Trophoblast cell (in vitro differentiated cells and primary cell): ENCODE results near the gene LIN7C.
A peak's percentile ranks its signal among the peaks of the same experiment; 100 is the strongest.

Source experiments
- DNase-seq, 2 donors: peaks; one replicate each; pipeline ENCODE4 v3.0.0-alpha.2; 2016
- H2AFZ ChIP-seq: 2 replicates; pipeline ENCODE4 v1.6.1; 2013; ENCODE audit warnings: low read length, moderate library complexity, mild to moderate bottlenecking; ENCODE audit not compliant: insufficient read depth, poor library complexity
- H2AK5ac ChIP-seq: 2 replicates; pipeline ENCODE4 v1.6.1; 2013; ENCODE audit warnings: mild to moderate bottlenecking, low read length
- H2BK120ac ChIP-seq: 2 replicates; pipeline ENCODE4 v1.6.1; 2013; ENCODE audit warnings: low read length, mild to moderate bottlenecking, moderate library complexity; ENCODE audit not compliant: insufficient read depth, poor library complexity
- H2BK12ac ChIP-seq: 2 replicates; pipeline ENCODE4 v1.6.1; 2013; ENCODE audit warnings: mild to moderate bottlenecking, low read length, moderate library complexity
- H2BK5ac ChIP-seq: 2 replicates; pipeline ENCODE4 v1.6.1; 2013; ENCODE audit warnings: low read length, low read depth, moderate library complexity, mild to moderate bottlenecking; ENCODE audit not compliant: poor library complexity
- H3K14ac ChIP-seq: 2 replicates; pipeline ENCODE4 v1.6.1; 2013; ENCODE audit warnings: mild to moderate bottlenecking, low read length
- H3K18ac ChIP-seq: 2 replicates; pipeline ENCODE4 v1.6.1; 2013; ENCODE audit warnings: mild to moderate bottlenecking, low read length
- H3K23ac ChIP-seq: 2 replicates; pipeline ENCODE4 v1.6.1; 2013; ENCODE audit warnings: low read length
- H3K27ac ChIP-seq: 2 replicates; pipeline ENCODE4 v1.5.1; 2013; ENCODE audit warnings: low read depth, mild to moderate bottlenecking, inconsistent platforms, low read length, moderate library complexity
- H3K27me3 ChIP-seq: 2 replicates; pipeline ENCODE4 v1.6.1; 2013; ENCODE audit warnings: inconsistent platforms, mild to moderate bottlenecking, low read length, moderate library complexity; ENCODE audit not compliant: insufficient read depth
- H3K36me3 ChIP-seq, 2 experiments: 1 replicate in 1 of 2; 2 replicates in 1 of 2; pipeline ENCODE4 v1.6.1; 2013; ENCODE audit warnings: low read length in 2 of 2, mild to moderate bottlenecking in 2 of 2, moderate library complexity in 1 of 2; ENCODE audit not compliant: insufficient read depth in 2 of 2, control insufficient read depth in 1 of 2
- H3K4ac ChIP-seq: 2 replicates; pipeline ENCODE4 v1.6.1; 2013; ENCODE audit warnings: low read depth, mild to moderate bottlenecking, low read length, moderate library complexity
- H3K4me1 ChIP-seq, 2 experiments: 1 replicate in 1 of 2; 2 replicates in 1 of 2; pipeline ENCODE4 v1.6.1; 2013; ENCODE audit warnings: low read length in 2 of 2, mild to moderate bottlenecking in 2 of 2, moderate library complexity in 1 of 2; ENCODE audit not compliant: insufficient read depth in 2 of 2, control insufficient read depth in 1 of 2
- H3K4me2 ChIP-seq: 2 replicates; pipeline ENCODE4 v1.6.1; 2013; ENCODE audit warnings: inconsistent platforms, mild to moderate bottlenecking, low read length, moderate library complexity
- H3K4me3 ChIP-seq: 2 replicates; pipeline ENCODE4 v1.5.1; 2013; ENCODE audit warnings: mild to moderate bottlenecking, low read depth, low read length, inconsistent platforms
- H3K79me1 ChIP-seq: one replicate; pipeline ENCODE4 v1.6.1; 2013; ENCODE audit warnings: low read length
- H3K79me2 ChIP-seq: 2 replicates; pipeline ENCODE4 v1.6.1; 2013; ENCODE audit warnings: low read length, mild to moderate bottlenecking; ENCODE audit not compliant: control insufficient read depth, insufficient read depth, poor library complexity
- H3K9ac ChIP-seq: 2 replicates; pipeline ENCODE4 v1.6.1; 2013; ENCODE audit warnings: mild to moderate bottlenecking, low read length
- H3K9me3 ChIP-seq: 2 replicates; pipeline ENCODE4 v1.6.1; 2013; ENCODE audit warnings: low read depth, mild to moderate bottlenecking, control low read depth, inconsistent platforms, low read length; ENCODE audit not compliant: insufficient read depth
- H4K12ac ChIP-seq: 2 replicates; pipeline ENCODE4 v1.6.1; 2013; ENCODE audit warnings: low read depth, mild to moderate bottlenecking, low read length, moderate library complexity
- H4K8ac ChIP-seq: 2 replicates; pipeline ENCODE4 v1.6.1; 2013; ENCODE audit warnings: low read depth, mild to moderate bottlenecking, low read length, moderate library complexity
- H4K91ac ChIP-seq: one replicate; pipeline ENCODE4 v1.6.1; 2013; ENCODE audit warnings: low read depth, mild to moderate bottlenecking, low read length, moderate library complexity
- WGBS: extraction: QIAGEN DNeasy Blood & Tissue Kit; methylation state at CpG from one replicate; pipeline ENCODE4 v1.1.7; 2013; ENCODE audit warnings: missing lambda C conversion rate; ENCODE audit not compliant: insufficient read length, insufficient coverage; ENCODE audit errors: extremely low coverage; 5-methylcytosine and 5-hydroxymethylcytosine counted together

LIN7C gene

DNA sequence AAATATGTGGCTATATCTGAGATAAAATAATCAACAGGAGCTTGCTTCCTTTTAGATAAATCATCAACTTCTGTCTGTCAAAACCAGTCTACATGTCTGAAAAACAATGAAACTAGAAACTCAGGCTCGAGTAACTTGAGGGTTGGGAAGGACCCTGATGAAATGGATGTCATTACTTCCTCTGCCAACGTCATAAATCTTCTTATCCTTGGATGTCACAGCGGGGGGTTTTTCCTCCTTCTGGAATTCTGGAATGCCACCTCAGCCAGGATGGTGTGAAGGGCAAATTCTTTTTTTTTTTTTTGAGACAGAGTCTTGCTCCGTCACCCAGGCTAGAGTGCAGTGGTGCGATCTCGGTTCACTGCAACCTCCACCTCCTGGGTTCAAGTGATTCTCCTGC is 47.4 kb downstream of the LIN7C start:
- no peak overlapping the region for H3K9ac ChIP-seq
- no peak overlapping the region for H2BK5ac ChIP-seq
- no peak overlapping the region for H2AK5ac ChIP-seq
- no peaks in the 10 kb centered on the region for H3K36me3 ChIP-seq
- no peak overlapping the region for H3K27ac ChIP-seq
- no peak overlapping the region for H3K4ac ChIP-seq
- H3K23ac ChIP-seq = no peak overlapping the region
- H3K4me1 ChIP-seq = peaks cover 0 to 5% of the 10 kb centered on the region in 2 experiments
- no CpG with 5 or more reads among the region's 6 CpGs for WGBS
- H4K91ac ChIP-seq = no peak overlapping the region
- H3K14ac ChIP-seq = no peak overlapping the region
- no peak overlapping the region for H2BK12ac ChIP-seq
- H3K4me2 ChIP-seq = no peak overlapping the region
- no peak overlapping the region for H4K8ac ChIP-seq
- H3K4me3 ChIP-seq = no peak overlapping the region
- H3K9me3 ChIP-seq = no peaks in the 10 kb centered on the region
- no peak overlapping the region for H3K18ac ChIP-seq
- DNase-seq = no peak
- H2BK120ac ChIP-seq = no peak overlapping the region
- H3K27me3 ChIP-seq = no peaks in the 10 kb centered on the region
- H4K12ac ChIP-seq = no peak overlapping the region
- peaks cover 5% of the 10 kb centered on the region for H3K79me2 ChIP-seq
- H3K79me1 ChIP-seq = peaks cover 2% of the 10 kb centered on the region
- H2AFZ ChIP-seq = no peak overlapping the region

DNA sequence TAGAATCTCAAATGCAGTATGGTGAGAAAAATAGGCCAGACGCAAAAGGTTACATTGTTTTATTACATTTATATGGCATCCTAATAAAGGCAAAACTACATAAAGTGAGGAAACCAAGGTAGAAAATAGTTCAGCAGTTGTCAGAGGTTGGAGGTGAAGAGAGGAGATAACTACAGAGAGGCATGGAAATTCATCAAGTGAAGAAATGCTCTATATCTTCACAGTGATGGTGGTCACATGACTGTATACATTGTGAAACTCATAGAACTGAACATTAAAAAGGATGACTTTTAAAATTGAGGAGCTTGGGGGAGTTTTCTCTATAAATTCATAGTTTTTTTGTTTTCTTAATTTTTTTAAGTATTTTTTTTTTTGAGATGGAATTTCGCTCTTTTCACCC is 48.4 kb downstream of the LIN7C start:
- Histone ChIP-seq H2AK5ac (no peak overlapping the region), H2BK5ac (no peak overlapping the region), H3K9me3 (no peaks in the 10 kb centered on the region), H2BK12ac (no peak overlapping the region), H3K9ac (no peak overlapping the region), H3K27me3 (no peaks in the 10 kb centered on the region), H3K18ac (no peak overlapping the region), H3K4me3 (no peak overlapping the region), H3K36me3 (no peaks in the 10 kb centered on the region), H3K4ac (no peak overlapping the region), H3K4me2 (no peak overlapping the region), H4K12ac (no peak overlapping the region), H3K14ac (no peak overlapping the region), H3K79me2 (peaks cover 5% of the 10 kb centered on the region), H3K27ac (no peak overlapping the region), H3K4me1 (peaks cover 0 to 2% of the 10 kb centered on the region in 2 experiments), H2AFZ (no peak overlapping the region), H4K8ac (no peak overlapping the region), H4K91ac (no peak overlapping the region), H3K23ac (no peak overlapping the region), H2BK120ac (no peak overlapping the region), H3K79me1 (no peaks in the 10 kb centered on the region)
- WGBS = no CpG with 5 or more reads among the region's 2 CpGs
- DNase-seq = no peak

DNA sequence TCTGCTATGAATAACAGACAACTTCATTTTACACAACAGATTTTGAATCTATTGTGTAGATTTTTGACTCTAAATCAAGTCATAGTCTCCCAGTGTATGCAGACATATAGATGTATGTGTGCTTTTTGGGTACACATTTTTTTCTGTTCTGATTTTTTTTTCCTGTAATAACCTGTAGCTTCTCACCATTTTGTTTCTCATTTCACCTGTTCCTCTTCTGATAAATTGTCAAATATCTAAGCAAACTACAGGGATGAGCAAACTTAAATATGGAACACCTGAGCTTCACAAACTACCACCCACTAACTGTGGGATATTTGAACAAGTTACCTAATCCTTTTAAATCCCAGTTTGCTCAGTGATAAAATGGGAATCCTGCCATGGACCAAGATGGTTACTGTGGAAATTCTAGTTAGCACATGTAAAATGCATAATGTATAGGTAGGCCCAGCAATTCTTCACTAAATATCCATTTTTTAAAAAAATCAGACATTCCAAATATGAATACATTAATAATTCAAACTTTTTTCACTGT is 49.7 kb downstream of the LIN7C start:
- Histone ChIP-seq H2BK12ac (no peak overlapping the region), H2BK120ac (no peak overlapping the region), H4K8ac (no peak overlapping the region), H3K36me3 (no peaks in the 10 kb centered on the region), H3K27ac (no peak overlapping the region), H3K79me2 (peaks cover 5% of the 10 kb centered on the region), H2BK5ac (no peak overlapping the region), H4K91ac (no peak overlapping the region), H3K4me3 (no peak overlapping the region), H3K27me3 (no peaks in the 10 kb centered on the region), H3K4me1 (peaks cover 0 to 2% of the 10 kb centered on the region in 2 experiments), H4K12ac (no peak overlapping the region), H3K23ac (no peak overlapping the region), H3K4ac (no peak overlapping the region), H3K9me3 (no peaks in the 10 kb centered on the region), H2AFZ (no peak overlapping the region), H3K4me2 (no peak overlapping the region), H3K9ac (no peak overlapping the region), H3K79me1 (no peaks in the 10 kb centered on the region), H3K14ac (no peak overlapping the region), H2AK5ac (no peak overlapping the region), H3K18ac (no peak overlapping the region)
- DNase-seq = no peak

DNA sequence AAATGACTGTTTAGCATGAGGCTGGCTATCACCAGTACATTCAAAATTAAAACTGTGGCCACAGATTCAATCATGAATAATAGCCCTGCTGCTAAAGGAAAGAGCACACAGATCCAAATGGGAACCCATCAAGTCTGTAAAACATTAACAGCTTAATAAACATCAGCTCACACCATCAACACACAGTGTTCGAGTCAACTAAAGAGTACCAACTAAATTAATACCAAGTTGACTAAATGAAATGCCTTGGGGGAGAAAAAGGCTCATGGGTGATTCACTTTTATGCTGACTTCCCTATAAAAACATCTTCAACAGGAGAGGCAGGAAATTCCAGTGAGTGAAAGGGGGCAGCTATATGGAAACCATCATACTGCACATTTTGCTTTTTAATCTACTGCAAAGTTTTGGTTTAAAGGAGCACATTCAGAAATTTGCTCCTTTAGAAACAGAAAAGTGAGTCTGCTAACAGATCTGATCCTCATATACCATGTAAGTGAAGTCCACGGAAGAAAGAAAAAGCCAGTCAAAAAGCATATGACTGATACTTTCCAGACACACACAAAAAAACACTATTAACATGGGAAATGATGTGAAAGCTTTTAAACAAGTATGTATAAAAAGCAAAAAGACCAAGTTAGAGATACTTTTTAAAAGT is 50.3 kb downstream of the LIN7C start:
- Histone ChIP-seq H3K9me3 (no peaks in the 10 kb centered on the region), H2BK12ac (no peak overlapping the region), H2BK5ac (no peak overlapping the region), H2BK120ac (no peak overlapping the region), H4K91ac (no peak overlapping the region), H4K8ac (no peak overlapping the region), H3K18ac (no peak overlapping the region), H3K79me2 (peaks cover 3% of the 10 kb centered on the region), H3K9ac (no peak overlapping the region), H3K36me3 (no peaks in the 10 kb centered on the region), H3K4me3 (no peak overlapping the region), H3K27me3 (no peaks in the 10 kb centered on the region), H3K4ac (peak overlapping the region; percentile 14), H3K4me2 (no peak overlapping the region), H4K12ac (no peak overlapping the region), H3K27ac (no peak overlapping the region), H3K14ac (no peak overlapping the region), H2AK5ac (no peak overlapping the region), H3K23ac (no peak overlapping the region), H3K79me1 (no peaks in the 10 kb centered on the region), H3K4me1 (peaks cover 0 to 2% of the 10 kb centered on the region in 2 experiments), H2AFZ (no peak overlapping the region)
- no peak for DNase-seq
- WGBS = no CpG with 5 or more reads among the region's 2 CpGs
